Endodermal cell (in vitro differentiated cells): ENCODE measurements around the gene STX3. TPM values are rescaled to one million over a fixed set of nuclear protein-coding genes. Genes with fewer than 3 reads are reported as not detected.

ENCODE experiments used
- DNase-seq: peaks from one replicate; pipeline ENCODE4 v3.0.0-alpha.2; 2017
- H3K27ac ChIP-seq: 2 replicates; pipeline ENCODE4 v1.5.1; 2013; ENCODE audit warnings: mild to moderate bottlenecking, low read depth, low read length, moderate library complexity
- H3K27me3 ChIP-seq: 2 replicates; pipeline ENCODE4 v1.6.1; 2013; ENCODE audit warnings: mild to moderate bottlenecking, low read length, moderate library complexity; ENCODE audit not compliant: insufficient read depth, control insufficient read depth, poor library complexity, severe bottlenecking
- H3K36me3 ChIP-seq: 2 replicates; pipeline ENCODE4 v1.7.0; 2013; ENCODE audit warnings: mild to moderate bottlenecking, low read length, moderate library complexity; ENCODE audit not compliant: control insufficient read depth, insufficient read depth
- H3K4me1 ChIP-seq: one replicate; pipeline ENCODE4 v1.7.0; 2013; ENCODE audit warnings: low read length; ENCODE audit not compliant: control insufficient read depth, insufficient read depth
- H3K4me3 ChIP-seq: 2 replicates; pipeline ENCODE4 v1.5.1; 2013; ENCODE audit warnings: mild to moderate bottlenecking, low read length, moderate library complexity
- H3K9ac ChIP-seq: 2 replicates; pipeline ENCODE4 v1.6.1; 2013; ENCODE audit warnings: mild to moderate bottlenecking, low read length, moderate library complexity; ENCODE audit not compliant: poor library complexity, severe bottlenecking; ENCODE audit errors: extremely low read depth
- H3K9me3 ChIP-seq: 2 replicates; pipeline ENCODE4 v1.6.1; 2013; ENCODE audit warnings: mild to moderate bottlenecking, low read length, moderate library complexity; ENCODE audit not compliant: control insufficient read depth
- H3K27ac Mint-ChIP-seq: 2 replicates; pipeline ENCODE4 v1.8.0; 2020; ENCODE audit warnings: mixed read lengths
- H3K27me3 Mint-ChIP-seq: 2 replicates; pipeline ENCODE4 v1.8.0; 2021; ENCODE audit warnings: mild to moderate bottlenecking, mixed read lengths; ENCODE audit not compliant: insufficient read depth
- H3K36me3 Mint-ChIP-seq: 2 replicates; pipeline ENCODE4 v1.8.0; 2020; ENCODE audit warnings: low read depth, mixed read lengths
- H3K4me1 Mint-ChIP-seq: 2 replicates; pipeline ENCODE4 v1.8.0; 2020; ENCODE audit warnings: mixed read lengths
- H3K4me3 Mint-ChIP-seq: 2 replicates; pipeline ENCODE4 v1.8.0; 2020; ENCODE audit warnings: mild to moderate bottlenecking, moderate library complexity, mixed read lengths
- H3K9me3 Mint-ChIP-seq: 2 replicates; pipeline ENCODE4 v1.8.0; 2020; ENCODE audit warnings: mild to moderate bottlenecking, mixed read lengths
- WGBS, 2 experiments: methylation state at CpG; one replicate each; pipeline versions ENCODE4 v1.1.5 to v1.1.7; 2013; ENCODE audit warnings: missing lambda C conversion rate in 2 of 2, mixed read lengths in 1 of 2; ENCODE audit not compliant: insufficient coverage in 1 of 2, insufficient read length in 1 of 2; 5-methylcytosine and 5-hydroxymethylcytosine counted together
- total RNA-seq, 2 donors: library from RNA; stranded (reverse); fragmentation: NEBNext Ultra II Directional in 1 of 2; extraction: Animal tissue kit (Norgen Biotek cat#: 25700) in 1 of 2; gene quantifications; 2 replicates in 1 of 2; 3 replicates in 1 of 2; pipeline ENCODE4 v1.2.1, GENCODE V29; 2021
- TF ChIP-seq, protein P1 (sequence below): fragments of 200-600 bp; sonication (generic); conservative IDR thresholded peaks from 2 replicates; pipeline ENCODE4 v1.5.0; 2021; ENCODE audit warnings: antibody characterized with exemption, mild to moderate bottlenecking

STX3 gene
- total RNA-seq, 2 donors from 2014 or later = 119 to 160 TPM

DNA sequence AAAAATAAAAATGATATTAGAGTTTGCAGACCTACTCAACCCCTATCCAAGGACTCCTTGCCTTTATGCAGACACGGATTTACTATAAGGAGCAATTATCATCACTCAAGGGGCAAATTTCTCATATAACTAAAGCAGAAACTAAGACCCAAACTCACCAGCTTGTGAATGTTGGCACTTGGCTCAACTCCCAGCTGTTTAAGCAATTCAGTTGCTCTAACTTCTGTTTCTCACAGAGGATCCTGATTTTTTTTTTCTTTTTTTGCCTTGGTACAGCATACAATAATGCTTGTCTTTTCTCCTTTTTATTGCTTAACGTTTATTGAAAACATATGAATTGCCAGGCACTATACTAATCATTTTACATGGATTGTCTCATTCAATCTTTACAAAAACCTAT is 99.7 kb downstream of the STX3 start:
- H3K36me3 Mint-ChIP-seq = no peaks in the 10 kb centered on the region
- no peaks in the 10 kb centered on the region for H3K9me3 Mint-ChIP-seq
- peaks cover 7% of the 10 kb centered on the region for H3K4me1 Mint-ChIP-seq
- no peaks in the 10 kb centered on the region for H3K27me3 Mint-ChIP-seq
- WGBS, 2 experiments = 73% methylated on average over 1 to 2 of the region's 2 CpGs
- Histone ChIP-seq H3K9me3 (no peaks in the 10 kb centered on the region), H3K4me3 (no peak overlapping the region), H3K36me3 (no peaks in the 10 kb centered on the region), H3K4me1 (no peaks in the 10 kb centered on the region), H3K9ac (no peak overlapping the region), H3K27ac (no peak overlapping the region), H3K27me3 (no peaks in the 10 kb centered on the region)
- H3K27ac Mint-ChIP-seq = no peak overlapping the region
- no peak for DNase-seq
- H3K4me3 Mint-ChIP-seq = no peak overlapping the region
- TF ChIP-seq, protein P1, sequence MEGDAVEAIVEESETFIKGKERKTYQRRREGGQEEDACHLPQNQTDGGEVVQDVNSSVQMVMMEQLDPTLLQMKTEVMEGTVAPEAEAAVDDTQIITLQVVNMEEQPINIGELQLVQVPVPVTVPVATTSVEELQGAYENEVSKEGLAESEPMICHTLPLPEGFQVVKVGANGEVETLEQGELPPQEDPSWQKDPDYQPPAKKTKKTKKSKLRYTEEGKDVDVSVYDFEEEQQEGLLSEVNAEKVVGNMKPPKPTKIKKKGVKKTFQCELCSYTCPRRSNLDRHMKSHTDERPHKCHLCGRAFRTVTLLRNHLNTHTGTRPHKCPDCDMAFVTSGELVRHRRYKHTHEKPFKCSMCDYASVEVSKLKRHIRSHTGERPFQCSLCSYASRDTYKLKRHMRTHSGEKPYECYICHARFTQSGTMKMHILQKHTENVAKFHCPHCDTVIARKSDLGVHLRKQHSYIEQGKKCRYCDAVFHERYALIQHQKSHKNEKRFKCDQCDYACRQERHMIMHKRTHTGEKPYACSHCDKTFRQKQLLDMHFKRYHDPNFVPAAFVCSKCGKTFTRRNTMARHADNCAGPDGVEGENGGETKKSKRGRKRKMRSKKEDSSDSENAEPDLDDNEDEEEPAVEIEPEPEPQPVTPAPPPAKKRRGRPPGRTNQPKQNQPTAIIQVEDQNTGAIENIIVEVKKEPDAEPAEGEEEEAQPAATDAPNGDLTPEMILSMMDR = no peak

Other genes with a start within 250 kb of the STX3 start
- gene OR4D9, start 243.8 kb upstream of the STX3 start, total RNA-seq = not detected
- 10 to 100 TPM; 41.2 to 44.3 TPM for gene OSBP, start 139.6 kb upstream of the STX3 start, total RNA-seq
- gene PATL1, start 86.3 kb upstream of the STX3 start, total RNA-seq = 10 to 100 TPM; 41.0 to 45.7 TPM
- not detected for gene OR10V1, start 41.5 kb upstream of the STX3 start, total RNA-seq
- gene MRPL16, start 55.4 kb downstream of the STX3 start, total RNA-seq = 10 to 100 TPM; 52.8 to 58.4 TPM
- gene CBLIF, start 90.1 kb downstream of the STX3 start, total RNA-seq = not detected
- gene TCN1, start 111.1 kb downstream of the STX3 start, total RNA-seq = not detected
- not detected for gene OOSP3, start 123.4 kb downstream of the STX3 start, total RNA-seq
- not detected for gene OOSP1, start 183.1 kb downstream of the STX3 start, total RNA-seq
- gene OOSP4A, start 208.7 kb downstream of the STX3 start, total RNA-seq = not detected